Uterus (tissue), 2 donors: Measurements from ENCODE around the gene TRAF2.

Source experiments
- POLR2A ChIP-seq, 2 donors: fragments of 450-650 bp; IDR thresholded peaks; one replicate each; pipeline ENCODE4 v1.6.1; 2016; ENCODE audit warnings: antibody characterized with exemption in 2 of 2, mild to moderate bottlenecking in 1 of 2, moderate library complexity in 1 of 2
- TF ChIP-seq, protein P1 (sequence below), 4 experiments: fragments of 200-600 bp in 2 of 4; fragments of 450-650 bp in 2 of 4; sonication (generic) in 2 of 4; IDR thresholded peaks; one replicate each; pipeline ENCODE4 v1.5.1; 2016 to 2019; ENCODE audit warnings: antibody characterized with exemption in 4 of 4, mild to moderate bottlenecking in 2 of 4, moderate library complexity in 1 of 4

DNA sequence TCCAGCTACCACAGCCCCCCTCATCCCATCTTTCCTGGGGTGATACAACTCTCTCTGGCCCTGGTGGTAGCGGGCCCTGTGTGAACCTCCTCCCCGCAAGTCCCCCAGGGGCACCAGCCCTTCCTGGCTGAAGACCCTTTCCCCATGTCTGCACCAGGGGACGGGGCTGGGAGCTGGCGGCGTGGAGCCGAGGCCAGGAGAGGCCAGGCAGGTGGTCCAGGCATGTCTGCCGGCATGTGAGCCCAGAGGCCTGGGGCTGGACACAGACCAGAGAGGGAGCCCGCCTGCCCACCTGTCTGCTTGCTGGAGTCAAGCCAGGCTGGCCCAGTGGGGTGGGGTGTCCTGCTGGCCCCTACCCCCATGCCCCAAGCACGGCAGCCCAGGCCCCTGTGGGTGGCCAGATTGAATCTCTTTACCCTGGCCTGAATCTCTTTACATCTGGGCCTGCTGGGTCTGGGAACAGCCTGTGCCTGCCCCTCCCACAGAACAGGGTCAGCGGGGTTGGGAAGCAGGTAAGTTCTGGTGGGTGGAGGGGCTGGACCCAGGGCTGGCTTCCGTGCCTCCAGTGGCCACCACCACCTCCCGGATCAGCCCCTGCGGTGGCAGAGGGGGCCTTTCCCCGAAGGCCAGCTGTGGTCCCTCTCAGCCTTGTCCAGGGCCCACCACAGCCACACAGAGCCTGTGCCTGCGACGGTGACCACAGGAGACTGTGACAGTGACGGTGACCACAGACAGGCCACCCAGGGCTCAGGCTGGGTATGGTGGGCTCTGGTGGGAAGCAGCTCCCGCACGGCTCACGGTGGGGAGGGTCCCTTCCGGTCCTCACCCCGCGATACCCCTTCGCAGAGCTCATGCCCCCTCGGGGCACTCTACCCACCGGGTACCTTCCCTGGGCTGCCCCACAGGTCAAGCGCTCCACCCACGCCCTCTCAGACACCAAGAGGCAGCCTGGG lies 72.9 kb downstream of the TRAF2 start:
- no peak for TF ChIP-seq POLR2A (IDR thresholded peaks at IDR 0.05)
- TF ChIP-seq, protein P1, sequence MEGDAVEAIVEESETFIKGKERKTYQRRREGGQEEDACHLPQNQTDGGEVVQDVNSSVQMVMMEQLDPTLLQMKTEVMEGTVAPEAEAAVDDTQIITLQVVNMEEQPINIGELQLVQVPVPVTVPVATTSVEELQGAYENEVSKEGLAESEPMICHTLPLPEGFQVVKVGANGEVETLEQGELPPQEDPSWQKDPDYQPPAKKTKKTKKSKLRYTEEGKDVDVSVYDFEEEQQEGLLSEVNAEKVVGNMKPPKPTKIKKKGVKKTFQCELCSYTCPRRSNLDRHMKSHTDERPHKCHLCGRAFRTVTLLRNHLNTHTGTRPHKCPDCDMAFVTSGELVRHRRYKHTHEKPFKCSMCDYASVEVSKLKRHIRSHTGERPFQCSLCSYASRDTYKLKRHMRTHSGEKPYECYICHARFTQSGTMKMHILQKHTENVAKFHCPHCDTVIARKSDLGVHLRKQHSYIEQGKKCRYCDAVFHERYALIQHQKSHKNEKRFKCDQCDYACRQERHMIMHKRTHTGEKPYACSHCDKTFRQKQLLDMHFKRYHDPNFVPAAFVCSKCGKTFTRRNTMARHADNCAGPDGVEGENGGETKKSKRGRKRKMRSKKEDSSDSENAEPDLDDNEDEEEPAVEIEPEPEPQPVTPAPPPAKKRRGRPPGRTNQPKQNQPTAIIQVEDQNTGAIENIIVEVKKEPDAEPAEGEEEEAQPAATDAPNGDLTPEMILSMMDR (IDR thresholded peaks at IDR 0.05) = no peak
